Activated CD4-positive, CD25-positive, alpha-beta regulatory T cell treated with anti-CD3 and anti-CD28 coated beads, Interleukin-2, amount 50 U/mL, for 72 hours (primary cell): ENCODE results near the gene NINJ2.

ENCODE experiments used
- DNase-seq: peaks from one replicate; pipeline ENCODE4 v3.0.0; 2021

NINJ2 gene

GRCh38 chr12:612293-612692 lies 51.0 kb downstream of the NINJ2 start:
- DNase-seq: no peak

- no peak for DNase-seq
Observed at GRCh38 chr12:611721-612120, 51.5 kb downstream of the NINJ2 start.

GRCh38 chr12:608921-609320 lies 54.3 kb downstream of the NINJ2 start:
- DNase-seq: no peak

- no peak for DNase-seq
Observed at GRCh38 chr12:608413-608812, 54.8 kb downstream of the NINJ2 start.

- no peak for DNase-seq
Observed at GRCh38 chr12:607541-608001, 55.7 kb downstream of the NINJ2 start.

- no peak for DNase-seq
Observed at GRCh38 chr12:604956-605355, 58.3 kb downstream of the NINJ2 start.

- no peak for DNase-seq
Observed at GRCh38 chr12:602700-603068, 60.6 kb downstream of the NINJ2 start.

GRCh38 chr12:601976-602699 lies 61.1 kb downstream of the NINJ2 start:
- no peak for DNase-seq

- DNase-seq: no peak
Observed at GRCh38 chr12:599756-600155, 63.5 kb downstream of the NINJ2 start.

- no peak for DNase-seq
Observed at GRCh38 chr12:597926-598568, 65.2 kb downstream of the NINJ2 start.

GRCh38 chr12:593396-594270 lies 69.6 kb downstream of the NINJ2 start:
- DNase-seq: no peak

- DNase-seq: no peak
Observed at GRCh38 chr12:592024-592505, 71.2 kb downstream of the NINJ2 start.

- DNase-seq: no peak
Observed at GRCh38 chr12:591167-592023, 71.8 kb downstream of the NINJ2 start.

GRCh38 chr12:590206-590750 lies 73.0 kb downstream of the NINJ2 start:
- no peak for DNase-seq

GRCh38 chr12:588646-589045 lies 74.6 kb downstream of the NINJ2 start:
- DNase-seq: no peak

GRCh38 chr12:588024-588322 lies 75.3 kb downstream of the NINJ2 start:
- no peak for DNase-seq

- DNase-seq: no peak
Observed at GRCh38 chr12:587132-588023, 75.9 kb downstream of the NINJ2 start.

- no peak for DNase-seq
Observed at GRCh38 chr12:586318-587071, 76.8 kb downstream of the NINJ2 start.

GRCh38 chr12:585062-586061 lies 77.9 kb downstream of the NINJ2 start:
- no peak for DNase-seq
